IPS DF 4.7 (cell line): Measurements from ENCODE around the gene LCN10.

Source experiments
- DNase-seq: peaks from one replicate; pipeline ENCODE4 v3.0.0-alpha.2; 2013; ENCODE audit warnings: low spot score; ENCODE audit errors: extremely low read depth

Gene LCN10

GRCh38 chr9:136739509-136739908, 3.2 kb downstream of the LCN10 start:
- DNase-seq = no peak

- no peak for DNase-seq
These were observed 3.8 kb downstream of the LCN10 start for GRCh38 chr9:136738960-136739359.

- no peak for DNase-seq
These were observed 6.8 kb downstream of the LCN10 start for GRCh38 chr9:136735812-136736480.

GRCh38 chr9:136734837-136735496, 7.8 kb downstream of the LCN10 start:
- DNase-seq = no peak

GRCh38 chr9:136733611-136734010, 9.1 kb downstream of the LCN10 start:
- DNase-seq = no peak

- no peak for DNase-seq
These were observed 10.1 kb downstream of the LCN10 start for GRCh38 chr9:136732444-136733178.

GRCh38 chr9:136729926-136730325, 12.8 kb downstream of the LCN10 start:
- DNase-seq = no peak

GRCh38 chr9:136729144-136729543, 13.6 kb downstream of the LCN10 start:
- DNase-seq = no peak

GRCh38 chr9:136728548-136729123, 14.1 kb downstream of the LCN10 start:
- no peak for DNase-seq

GRCh38 chr9:136728080-136728547, 14.6 kb downstream of the LCN10 start:
- DNase-seq = no peak

GRCh38 chr9:136726631-136727191, 16.0 kb downstream of the LCN10 start:
- no peak for DNase-seq

GRCh38 chr9:136726118-136726517, 16.6 kb downstream of the LCN10 start:
- no peak for DNase-seq

GRCh38 chr9:136725612-136726011, 17.1 kb downstream of the LCN10 start:
- no peak for DNase-seq

- no peak for DNase-seq
These were observed 18.0 kb downstream of the LCN10 start for GRCh38 chr9:136724772-136725171.

- DNase-seq = no peak
These were observed 18.8 kb downstream of the LCN10 start for GRCh38 chr9:136723989-136724388.

- no peak for DNase-seq
These were observed 19.3 kb downstream of the LCN10 start for GRCh38 chr9:136723362-136723976.

GRCh38 chr9:136722969-136723356, 19.8 kb downstream of the LCN10 start:
- no peak for DNase-seq

GRCh38 chr9:136722093-136722968, 20.4 kb downstream of the LCN10 start:
- no peak for DNase-seq

- no peak for DNase-seq
These were observed 21.2 kb downstream of the LCN10 start for GRCh38 chr9:136721339-136722092.
